HepG2 (cell line): ENCODE measurements around the gene PCSK5.

ENCODE experiments used
- ARHGAP35 ChIP-seq: sonication (generic); formaldehyde crosslinking; IDR thresholded peaks from 2 replicates; pipeline ENCODE4 v1.9.0; 2022; ENCODE audit warnings: mild to moderate bottlenecking, inconsistent platforms, moderate library complexity, missing genetic modification reagents, borderline replicate concordance
- EP300 ChIP-seq, 3 experiments: sonication (generic) in 1 of 3; formaldehyde crosslinking in 1 of 3; IDR thresholded peaks; 2 replicates each; pipeline versions ENCODE4 v1.5.1 to v1.6.1; 2011 to 2020; ENCODE audit warnings: low read depth in 2 of 3, low read length in 2 of 3, borderline replicate concordance in 1 of 3, improper control_type of control experiment in 1 of 3, mild to moderate bottlenecking in 1 of 3, missing genetic modification reagents in 1 of 3, moderate library complexity in 1 of 3
- EZH2 ChIP-seq: conservative IDR thresholded peaks from 2 replicates; pipeline ENCODE4 v1.6.1; 2012; ENCODE audit warnings: mild to moderate bottlenecking, low read depth, low read length, moderate library complexity
- FOSL1 ChIP-seq: sonication (generic); formaldehyde crosslinking; IDR thresholded peaks from 2 replicates; pipeline ENCODE4 v1.9.0; 2021; ENCODE audit warnings: missing genetic modification reagents, borderline replicate concordance
- MAZ ChIP-seq, 2 experiments: sonication (generic) in 1 of 2; formaldehyde crosslinking in 1 of 2; IDR thresholded peaks; 2 replicates each; pipeline versions ENCODE4 v1.5.0 to v1.6.1; 2012 to 2020; ENCODE audit warnings: low read depth in 2 of 2, mild to moderate bottlenecking in 2 of 2, borderline replicate concordance in 1 of 2, improper control_type of control experiment in 1 of 2, low read length in 1 of 2, missing genetic modification reagents in 1 of 2, moderate library complexity in 1 of 2
- MIER2 ChIP-seq: IDR thresholded peaks from 2 replicates; pipeline ENCODE4 v1.6.1; 2016; ENCODE audit warnings: missing biosample characterization, missing genetic modification reagents
- THAP8 ChIP-seq: sonication (generic); formaldehyde crosslinking; IDR thresholded peaks from 2 replicates; pipeline ENCODE4 v1.5.1; 2020; ENCODE audit warnings: missing genetic modification reagents, mild to moderate bottlenecking, borderline replicate concordance
- YY1 ChIP-seq: IDR thresholded peaks from 2 replicates; pipeline ENCODE4 v1.6.1; 2011; ENCODE audit warnings: low read length, low read depth, moderate library complexity, mild to moderate bottlenecking; ENCODE audit not compliant: insufficient read depth, insufficient replicate concordance
- ZBED4 ChIP-seq: sonication (generic); formaldehyde crosslinking; IDR thresholded peaks from 2 replicates; pipeline ENCODE4 v1.4.0; 2020; ENCODE audit warnings: missing genetic modification reagents, borderline replicate concordance
- ZBTB1 ChIP-seq: sonication (generic); formaldehyde crosslinking; IDR thresholded peaks from 2 replicates; pipeline ENCODE4 v1.4.0; 2020; ENCODE audit warnings: missing genetic modification reagents, borderline replicate concordance
- ZBTB33 ChIP-seq: sonication (generic); formaldehyde crosslinking; IDR thresholded peaks from 2 replicates; pipeline ENCODE4 v1.4.0; 2020; ENCODE audit warnings: missing genetic modification reagents
- ZBTB37 ChIP-seq: sonication (generic); formaldehyde crosslinking; IDR thresholded peaks from 2 replicates; pipeline ENCODE4 v1.4.0; 2020; ENCODE audit warnings: mild to moderate bottlenecking, missing genetic modification reagents
- ZBTB8A ChIP-seq: sonication (generic); formaldehyde crosslinking; IDR thresholded peaks from 2 replicates; pipeline ENCODE4 v1.4.0; 2020; ENCODE audit warnings: mild to moderate bottlenecking, low read depth, missing genetic modification reagents, borderline replicate concordance
- ZHX1 ChIP-seq: sonication (generic); formaldehyde crosslinking; IDR thresholded peaks from 2 replicates; pipeline ENCODE4 v1.8.1; 2022; ENCODE audit warnings: low read depth, mild to moderate bottlenecking, missing genetic modification reagents

- TF ChIP-seq EP300 (IDR thresholded peaks at IDR 0.05; ENCODE audit: low read depth in 2 of 2, low read length in 2 of 2) (no peak), EP300 (CRISPR knock-in tag; IDR thresholded peaks at IDR 0.05; ENCODE audit: borderline replicate concordance) (no peak), ARHGAP35 (CRISPR knock-in tag) (no peak), EZH2 (no peak), ZBTB33 (CRISPR knock-in tag) (no peak), ZBTB37 (CRISPR knock-in tag) (no peak), FOSL1 (no peak), MAZ (IDR thresholded peaks at IDR 0.05; ENCODE audit: borderline replicate concordance, low read depth, low read length) (no peak), MAZ (CRISPR knock-in tag; IDR thresholded peaks at IDR 0.05; ENCODE audit: low read depth) (no peak), MIER2 (CRISPR knock-in tag) (no peak), ZHX1 (CRISPR knock-in tag) (no peak), THAP8 (CRISPR knock-in tag) (no peak), YY1 (no peak), ZBED4 (no peak), ZBTB8A (CRISPR knock-in tag) (no peak), ZBTB1 (no peak)
Observed at GRCh38 chr9:76310991-76311390, 420.5 kb downstream of the PCSK5 start.
